NCI-H82 (cell line): ENCODE results near the gene SUSD2.
"Not testable (repeated sequence)": the region's sequence is repeated elsewhere in the genome, so short reads cannot be mapped to it uniquely, and the experiment has no call there.

Experiments used
- DNase-seq: peaks from one replicate; lab custom pipeline; 2025; lab: John Stamatoyannopoulos, UW

The SUSD2 gene

GRCh38 chr22:24189249-24190158 lies 8.2 kb downstream of the SUSD2 start:
- peak; percentile 74 for DNase-seq

DNA sequence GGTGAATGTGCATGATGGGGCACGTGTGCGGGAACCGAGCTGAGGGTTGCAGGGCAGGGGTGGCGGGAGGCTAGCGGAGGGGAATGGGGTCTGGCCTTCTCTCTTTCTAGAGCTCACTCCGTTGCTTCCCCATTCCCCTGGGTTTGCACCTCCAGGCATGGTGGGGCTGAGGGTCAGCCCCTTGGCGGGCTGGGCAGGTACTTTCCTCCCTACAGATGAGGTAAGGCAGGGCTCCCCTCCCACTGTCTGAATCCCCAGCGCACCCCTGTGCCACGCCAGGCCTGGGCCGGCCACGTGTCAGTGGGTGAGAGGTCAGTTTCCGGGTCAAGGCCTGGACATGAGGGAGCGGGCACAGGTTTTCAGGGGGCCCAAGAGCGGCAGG lies 8.9 kb downstream of the SUSD2 start:
- DNase-seq = no peak

GRCh38 chr22:24190596-24191208 lies 9.4 kb downstream of the SUSD2 start:
- no peak for DNase-seq

DNA sequence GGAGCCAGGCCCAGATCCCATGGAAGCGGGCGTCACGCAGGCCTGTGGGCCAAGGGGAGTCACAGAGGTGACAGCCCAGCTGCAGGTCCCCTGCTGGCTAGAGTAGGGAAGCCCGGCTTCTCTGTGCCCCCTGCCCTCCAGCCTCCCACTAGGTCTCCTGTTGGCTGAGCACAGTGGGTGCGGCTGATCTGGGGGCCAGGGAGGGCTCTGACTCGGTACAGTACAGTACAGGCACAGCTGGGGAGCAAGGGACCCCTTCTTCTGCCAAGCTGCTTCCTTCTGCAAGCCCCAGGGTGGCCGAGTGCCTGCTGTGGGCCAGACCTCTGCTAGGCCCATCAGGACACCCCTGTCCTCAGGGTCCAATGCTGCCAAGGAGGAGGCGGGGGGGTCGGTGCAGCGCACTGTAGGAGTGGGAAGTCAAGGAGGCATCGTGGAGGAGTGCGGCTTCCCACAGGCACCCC lies 10.1 kb downstream of the SUSD2 start:
- no peak for DNase-seq

- DNase-seq = no peak
Observed at GRCh38 chr22:24191893-24192292, 10.6 kb downstream of the SUSD2 start.

DNA sequence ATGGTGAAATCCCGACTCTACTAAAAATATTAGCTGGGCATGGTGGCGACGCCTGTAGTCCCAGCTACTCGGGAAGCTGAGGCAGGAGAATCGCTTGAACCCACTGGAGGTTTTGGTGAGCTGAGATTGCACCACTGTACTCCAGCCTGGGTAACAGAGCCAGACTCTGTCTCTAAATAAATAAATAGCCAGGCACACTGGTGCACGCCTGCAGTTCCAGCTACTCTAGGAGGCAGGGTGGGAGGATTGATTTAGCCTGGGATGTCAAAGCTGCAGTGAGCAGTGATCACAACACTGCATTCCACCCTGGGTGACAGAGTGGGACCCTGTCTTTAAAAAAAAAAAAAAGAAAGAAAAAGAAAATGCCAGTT lies 17.4 kb downstream of the SUSD2 start:
- DNase-seq = no peak

- no peak for DNase-seq
Observed at GRCh38 chr22:24200619-24201212, 19.4 kb downstream of the SUSD2 start.

DNA sequence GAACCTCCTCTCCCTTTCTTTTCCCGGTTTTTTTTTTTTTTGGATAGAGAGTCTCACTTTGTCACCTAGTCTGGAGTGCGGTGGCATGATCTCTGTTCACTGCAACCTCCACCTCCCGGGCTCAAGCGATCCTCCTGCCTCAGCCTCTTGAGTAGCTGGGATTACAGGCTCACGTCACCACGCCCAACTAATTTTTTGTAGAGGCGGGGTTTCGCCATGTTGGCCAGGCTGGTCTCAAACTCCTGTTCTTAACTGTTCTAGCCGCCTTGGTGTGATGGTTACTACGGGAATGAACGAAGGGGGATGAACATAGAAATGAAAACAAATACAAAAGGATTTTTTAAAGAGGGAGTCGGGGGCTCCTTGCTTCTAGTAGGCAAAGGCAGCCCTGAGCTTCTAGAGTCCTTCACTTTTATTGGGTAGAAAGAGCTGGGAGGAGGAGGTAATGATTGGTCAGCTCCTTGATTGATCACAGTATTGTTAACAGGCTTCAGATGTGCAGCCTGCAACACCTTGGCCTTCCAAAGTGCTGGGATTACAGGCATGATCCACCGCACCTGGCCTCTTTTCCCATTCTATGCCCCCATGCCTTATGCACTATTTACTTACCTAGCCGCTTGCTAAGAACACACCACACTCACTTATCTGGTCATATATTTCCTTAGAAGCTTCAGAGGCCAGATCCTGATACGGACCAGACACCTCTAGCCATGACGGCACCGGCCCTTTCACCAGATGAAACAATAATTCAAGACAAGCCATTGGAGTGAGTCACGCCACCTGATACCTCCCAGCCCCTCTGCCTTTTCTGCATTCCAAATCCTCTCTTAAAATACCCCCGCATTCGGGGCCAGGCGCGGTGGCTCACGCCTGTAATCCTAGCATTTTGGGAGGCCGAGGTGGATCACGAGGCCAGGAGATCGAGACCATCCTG lies 20.7 kb downstream of the SUSD2 start:
- no peak for DNase-seq

GRCh38 chr22:24203856-24204255 lies 22.6 kb downstream of the SUSD2 start:
- not testable (repeated sequence) for DNase-seq

DNA sequence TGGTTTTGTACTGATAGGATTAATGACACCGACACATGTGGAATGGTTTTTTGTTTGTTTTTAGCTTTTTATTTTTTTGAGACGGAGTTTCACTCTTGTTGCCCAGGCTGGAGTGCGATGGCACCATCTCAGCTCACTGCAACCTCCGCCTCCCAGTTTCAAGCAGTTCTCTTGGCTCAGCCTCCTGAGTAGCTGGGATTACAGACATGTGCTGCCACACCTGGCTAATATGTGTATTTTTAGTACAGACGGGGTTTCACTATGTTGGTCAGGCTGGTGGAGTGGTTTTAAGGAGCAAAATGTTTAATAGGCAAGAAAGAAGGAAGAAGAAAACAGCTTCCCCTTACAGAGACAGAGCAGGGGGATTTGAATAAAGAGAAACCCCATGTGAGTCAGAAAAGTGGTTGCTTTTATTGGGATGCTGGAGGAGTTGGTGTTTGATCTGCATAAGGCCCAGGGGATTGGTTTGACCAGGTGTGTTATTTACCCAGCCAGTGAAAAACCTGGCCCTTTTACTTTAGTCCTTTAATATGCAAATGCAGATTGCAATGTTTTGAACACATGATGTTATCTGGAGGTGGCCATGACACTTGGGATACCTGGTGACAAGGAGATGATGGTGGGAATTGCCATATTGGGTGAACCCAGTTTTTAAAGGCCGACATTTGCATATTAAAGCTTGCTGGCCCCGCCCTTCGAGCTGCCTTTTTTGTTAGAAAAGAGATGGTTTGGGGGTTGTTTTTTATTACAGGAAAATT lies 24.3 kb downstream of the SUSD2 start:
- DNase-seq = no peak

DNA sequence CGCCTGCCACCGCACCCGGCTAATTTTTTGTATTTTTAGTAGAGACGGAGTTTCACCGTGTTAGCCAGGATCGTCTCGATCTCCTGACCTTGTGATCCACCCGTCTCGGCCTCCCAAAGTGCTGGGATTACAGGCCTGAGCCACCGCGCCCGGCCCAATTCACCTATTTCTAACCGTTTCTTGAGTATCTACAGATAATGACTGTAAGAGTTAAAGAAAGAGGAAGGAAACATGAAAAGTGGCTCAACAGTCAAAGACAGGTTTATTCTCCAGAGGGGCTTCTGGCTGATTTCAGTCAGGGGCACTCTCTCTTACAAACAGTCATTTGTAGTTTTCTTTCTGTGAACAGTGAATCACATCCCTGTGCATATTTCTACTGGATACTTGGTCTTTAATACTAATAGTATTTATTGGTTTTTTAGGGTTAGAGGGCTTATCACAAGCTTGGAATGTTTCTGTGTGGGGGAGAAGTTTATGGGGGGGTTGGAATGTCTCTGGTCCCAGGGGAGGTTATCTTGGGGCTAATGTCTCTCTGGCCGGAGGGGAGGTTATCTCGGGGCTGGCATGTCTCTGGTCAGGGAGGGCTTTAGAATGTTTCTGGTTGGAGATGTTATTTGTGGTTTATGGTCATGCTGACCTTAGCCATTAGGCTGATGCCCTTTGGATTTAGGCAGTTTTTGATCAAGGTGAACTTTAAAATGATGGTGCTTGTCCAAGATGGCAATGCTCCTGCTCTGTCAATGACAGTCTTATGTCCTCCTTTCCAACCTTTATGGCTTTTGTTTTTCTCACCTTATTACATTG lies 25.4 kb downstream of the SUSD2 start:
- DNase-seq = not testable (repeated sequence)

DNA sequence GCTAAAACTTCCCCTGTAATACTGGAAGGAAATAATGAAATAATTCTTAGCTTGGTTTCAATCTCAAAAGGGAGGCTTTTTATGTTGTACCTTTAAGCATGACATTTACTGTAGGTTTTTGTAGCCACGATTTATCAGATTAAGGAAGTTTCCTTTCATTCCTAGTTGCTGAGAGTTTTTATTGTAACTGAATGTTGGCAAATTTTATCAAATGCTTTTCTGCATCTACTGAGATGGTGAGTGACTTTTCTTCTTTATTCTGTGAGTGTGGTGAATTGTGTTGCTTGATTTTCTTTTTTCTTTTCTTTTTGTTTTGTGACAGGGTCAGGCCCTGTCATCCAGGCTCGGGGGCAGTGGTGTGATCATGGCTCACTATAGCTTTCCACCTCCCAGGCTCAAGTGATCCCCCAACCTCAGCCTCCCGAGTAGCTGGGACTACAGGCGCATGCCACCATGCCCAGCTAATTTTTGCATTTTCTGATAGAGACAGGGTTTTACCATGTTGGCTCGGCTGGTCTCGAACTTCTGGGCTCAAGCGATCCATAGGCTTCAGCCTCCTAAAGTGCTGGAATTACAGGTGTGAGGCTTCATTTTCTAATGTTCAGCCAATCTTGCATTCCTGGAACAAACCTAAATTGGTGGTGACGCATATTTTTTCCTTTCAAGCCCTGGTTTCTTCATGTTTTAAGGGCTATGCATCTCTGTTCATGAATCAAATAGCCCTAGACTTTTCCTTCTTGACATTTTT lies 26.2 kb downstream of the SUSD2 start:
- no peak for DNase-seq

- DNase-seq = no peak
Observed at GRCh38 chr22:24208012-24208749, 26.9 kb downstream of the SUSD2 start.

DNA sequence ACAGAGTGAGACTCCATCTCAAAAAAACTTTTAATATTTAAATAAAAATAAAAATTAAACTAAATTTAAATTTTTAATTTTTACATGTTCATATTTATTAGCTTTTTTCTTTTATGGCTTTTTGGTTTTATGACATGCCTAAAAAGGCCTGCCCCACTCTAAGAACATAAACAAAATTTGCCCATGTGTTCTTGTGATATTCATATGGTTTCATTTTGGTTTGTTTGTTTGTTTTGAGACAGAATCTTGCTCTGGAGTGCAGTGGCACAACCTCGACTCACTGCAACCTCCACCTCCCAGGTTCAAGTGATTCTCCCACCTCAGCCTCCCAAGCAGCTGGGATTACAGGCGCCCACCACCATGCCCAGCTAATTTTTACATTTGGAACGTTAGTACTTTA lies 27.7 kb downstream of the SUSD2 start:
- no peak for DNase-seq

- DNase-seq = no peak
Observed at GRCh38 chr22:24209687-24210086, 28.4 kb downstream of the SUSD2 start.

GRCh38 chr22:24210409-24210808 lies 29.1 kb downstream of the SUSD2 start:
- DNase-seq = not testable (repeated sequence)

DNA sequence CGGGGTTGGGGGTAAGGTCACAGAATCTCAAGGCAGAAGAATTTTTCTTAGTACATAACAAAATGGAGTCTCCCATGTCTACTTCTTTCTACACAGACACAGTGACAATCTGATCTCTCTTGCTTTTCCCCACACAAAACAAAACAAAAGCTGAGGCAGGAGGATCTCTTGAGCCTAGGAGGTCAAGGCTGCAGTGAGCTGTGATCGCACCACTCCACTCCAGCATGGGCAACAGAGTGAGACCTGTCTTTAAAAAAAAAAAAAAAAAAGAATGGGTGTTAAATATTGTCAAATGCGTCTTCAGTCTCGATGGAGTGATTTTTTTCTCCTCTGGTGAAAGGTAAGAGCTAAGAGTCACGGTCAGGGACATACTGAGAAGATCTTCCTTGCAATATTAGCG lies 30.4 kb downstream of the SUSD2 start:
- DNase-seq = peak; percentile 29

- not testable (repeated sequence) for DNase-seq
Observed at GRCh38 chr22:24213111-24213510, 31.8 kb downstream of the SUSD2 start.
